HepG2 (cell line): ENCODE measurements around the gene IKZF3. TPM values are rescaled to one million over a fixed set of nuclear protein-coding genes. Genes with fewer than 3 reads are reported as not detected.

Experiments used
- FLYWCH1 ChIP-seq: sonication (generic); formaldehyde crosslinking; IDR thresholded peaks from 2 replicates; pipeline ENCODE4 v1.8.1; 2023; ENCODE audit warnings: mild to moderate bottlenecking, missing genetic modification reagents
- KDM1A ChIP-seq: IDR thresholded peaks from 2 replicates; pipeline ENCODE4 v1.6.1; 2016; ENCODE audit warnings: missing compliant biosample characterization
- KMT2A ChIP-seq: sonication (generic); formaldehyde crosslinking; IDR thresholded peaks from 2 replicates; pipeline ENCODE4 v1.4.0; 2020; ENCODE audit warnings: missing genetic modification reagents
- MLLT10 ChIP-seq: sonication (generic); formaldehyde crosslinking; IDR thresholded peaks from 2 replicates; pipeline ENCODE4 v1.4.0; 2020; ENCODE audit warnings: missing genetic modification reagents
- NCOA1 ChIP-seq: sonication (generic); formaldehyde crosslinking; IDR thresholded peaks from 2 replicates; pipeline ENCODE4 v1.9.0; 2021; ENCODE audit warnings: missing genetic modification reagents
- PHB2 ChIP-seq: fragments of 450-650 bp; IDR thresholded peaks from 2 replicates; pipeline ENCODE4 v1.6.1; 2018; ENCODE audit not compliant: partially characterized antibody
- SPEN ChIP-seq: sonication (generic); formaldehyde crosslinking; IDR thresholded peaks from 2 replicates; pipeline ENCODE4 v1.5.1; 2020; ENCODE audit warnings: low read depth, mild to moderate bottlenecking, missing genetic modification reagents
- SRSF1 ChIP-seq: fragments of 200-400 bp; formaldehyde crosslinking; optimal IDR thresholded peaks from 2 replicates; pipeline ENCODE3; 2017; ENCODE audit warnings: mild to moderate bottlenecking, low read depth, low read length, moderate library complexity
- ZFP62 ChIP-seq: sonication (generic); formaldehyde crosslinking; IDR thresholded peaks from 2 replicates; pipeline ENCODE4 v1.4.0; 2020; ENCODE audit warnings: missing genetic modification reagents
- ZNF207 ChIP-seq: fragments of 450-650 bp; IDR thresholded peaks from 2 replicates; pipeline ENCODE4 v1.6.1; 2016; ENCODE audit warnings: antibody characterized with exemption, borderline replicate concordance
- ZNF564 ChIP-seq: sonication (generic); formaldehyde crosslinking; IDR thresholded peaks from 2 replicates; pipeline ENCODE4 v1.8.1; 2023; ENCODE audit warnings: mild to moderate bottlenecking, missing genetic modification reagents
- ZNF782 ChIP-seq: sonication (generic); formaldehyde crosslinking; IDR thresholded peaks from 2 replicates; pipeline ENCODE4 v1.4.0; 2020; ENCODE audit warnings: missing genetic modification reagents, mild to moderate bottlenecking, borderline replicate concordance
- polyA plus RNA-seq, 8 experiments: library from polyadenylated mRNA; depleted of rRNA in 3 of 8; stranded (reverse) in 7 of 8; unstranded in 1 of 8; fragments of >200 nt; fragmentation: Illumina TruSeq in 4 of 8; extraction: Trizol in 4 of 8; gene quantifications; 2 replicates each; pipeline versions ENCODE4 v1.2.1 to v1.2.3, GENCODE V29; 2011 to 2016; ENCODE audit warnings: low read depth in 4 of 8, missing spikeins in 1 of 8, mixed read lengths in 1 of 8; ENCODE audit not compliant: insufficient read depth in 1 of 8
- total RNA-seq, 5 experiments: library from RNA; depleted of rRNA; stranded (reverse); fragments of >200 nt; fragmentation: Illumina TruSeq; extraction: Trizol; gene quantifications; 2 replicates each; pipeline ENCODE4 v1.2.3, GENCODE V29; 2016; ENCODE audit warnings: low read depth in 1 of 5
- TF ChIP-seq, protein P1 (sequence below): sonication (generic); formaldehyde crosslinking; IDR thresholded peaks from 2 replicates; pipeline ENCODE4 v1.5.1; 2020; ENCODE audit warnings: mild to moderate bottlenecking, missing genetic modification reagents, borderline replicate concordance
- TF ChIP-seq, protein P2 (sequence below), 2 experiments: sonication (generic) in 1 of 2; formaldehyde crosslinking in 1 of 2; IDR thresholded peaks; 2 replicates each; pipeline versions ENCODE4 v1.6.1 to v1.9.0; 2014 to 2022; ENCODE audit warnings: antibody characterized with exemption in 1 of 2, borderline replicate concordance in 1 of 2, inconsistent platforms in 1 of 2, low read depth in 1 of 2, missing genetic modification reagents in 1 of 2
- TF ChIP-seq, protein P3 (sequence below): sonication (generic); formaldehyde crosslinking; IDR thresholded peaks from 2 replicates; pipeline ENCODE4 v1.8.1; 2022; ENCODE audit warnings: mild to moderate bottlenecking, missing genetic modification reagents
- TF ChIP-seq, protein P4 (sequence below): IDR thresholded peaks from 2 replicates; pipeline ENCODE4 v1.6.1; 2016; ENCODE audit warnings: low read depth, control low read depth
- TF ChIP-seq, protein P5 (sequence below): IDR thresholded peaks from 2 replicates; pipeline ENCODE4 v1.6.1; 2016; ENCODE audit warnings: control low read depth

The IKZF3 gene
- total and polyA plus RNA-seq, 2 of the 13 experiments (the other 11 are each of a cell fraction or from before 2014, with no cell fraction given) = not detected

GRCh38 chr17:39863918-39864746 lies at the start of gene IKZF3 (continued):
- TF ChIP-seq, protein P1, sequence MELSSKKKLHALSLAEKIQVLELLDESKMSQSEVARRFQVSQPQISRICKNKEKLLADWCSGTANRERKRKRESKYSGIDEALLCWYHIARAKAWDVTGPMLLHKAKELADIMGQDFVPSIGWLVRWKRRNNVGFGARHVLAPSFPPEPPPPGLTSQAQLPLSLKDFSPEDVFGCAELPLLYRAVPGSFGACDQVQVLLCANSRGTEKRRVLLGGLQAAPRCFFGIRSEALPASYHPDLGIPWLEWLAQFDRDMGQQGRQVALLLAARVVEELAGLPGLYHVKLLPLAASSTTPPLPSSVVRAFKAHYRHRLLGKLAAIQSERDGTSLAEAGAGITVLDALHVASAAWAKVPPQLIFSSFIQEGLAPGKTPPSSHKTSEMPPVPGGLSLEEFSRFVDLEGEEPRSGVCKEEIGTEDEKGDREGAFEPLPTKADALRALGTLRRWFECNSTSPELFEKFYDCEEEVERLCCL (CRISPR knock-in tag) = peak; percentile 79; the same call in 1 of the 2 replicates
- TF ChIP-seq PHB2 (no peak), ZFP62 (no peak), NCOA1 (CRISPR knock-in tag) (peak; percentile 92), ZNF207 (no peak), ZNF564 (peak; percentile 93), FLYWCH1 (CRISPR knock-in tag) (peak; percentile 78; the same call in 1 of the 2 replicates), KMT2A (CRISPR knock-in tag) (peak; percentile 71), MLLT10 (CRISPR knock-in tag) (0 out of 2 replicates have a peak, but pooled peaks have one; percentile 55), SRSF1 (no peak), ZNF782 (CRISPR knock-in tag) (peak; percentile 83), KDM1A (no peak), SPEN (CRISPR knock-in tag) (peak; percentile 85; the same call in 1 of the 2 replicates)
- TF ChIP-seq, protein P2, sequence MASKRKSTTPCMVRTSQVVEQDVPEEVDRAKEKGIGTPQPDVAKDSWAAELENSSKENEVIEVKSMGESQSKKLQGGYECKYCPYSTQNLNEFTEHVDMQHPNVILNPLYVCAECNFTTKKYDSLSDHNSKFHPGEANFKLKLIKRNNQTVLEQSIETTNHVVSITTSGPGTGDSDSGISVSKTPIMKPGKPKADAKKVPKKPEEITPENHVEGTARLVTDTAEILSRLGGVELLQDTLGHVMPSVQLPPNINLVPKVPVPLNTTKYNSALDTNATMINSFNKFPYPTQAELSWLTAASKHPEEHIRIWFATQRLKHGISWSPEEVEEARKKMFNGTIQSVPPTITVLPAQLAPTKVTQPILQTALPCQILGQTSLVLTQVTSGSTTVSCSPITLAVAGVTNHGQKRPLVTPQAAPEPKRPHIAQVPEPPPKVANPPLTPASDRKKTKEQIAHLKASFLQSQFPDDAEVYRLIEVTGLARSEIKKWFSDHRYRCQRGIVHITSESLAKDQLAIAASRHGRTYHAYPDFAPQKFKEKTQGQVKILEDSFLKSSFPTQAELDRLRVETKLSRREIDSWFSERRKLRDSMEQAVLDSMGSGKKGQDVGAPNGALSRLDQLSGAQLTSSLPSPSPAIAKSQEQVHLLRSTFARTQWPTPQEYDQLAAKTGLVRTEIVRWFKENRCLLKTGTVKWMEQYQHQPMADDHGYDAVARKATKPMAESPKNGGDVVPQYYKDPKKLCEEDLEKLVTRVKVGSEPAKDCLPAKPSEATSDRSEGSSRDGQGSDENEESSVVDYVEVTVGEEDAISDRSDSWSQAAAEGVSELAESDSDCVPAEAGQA (IDR thresholded peaks at IDR 0.05; ENCODE audit: low read depth) = peak; percentile 65; the same call in 1 of the 2 replicates
- TF ChIP-seq, protein P2 (CRISPR knock-in tag; IDR thresholded peaks at IDR 0.05; ENCODE audit: borderline replicate concordance) = peak; percentile 97
- TF ChIP-seq, protein P3, sequence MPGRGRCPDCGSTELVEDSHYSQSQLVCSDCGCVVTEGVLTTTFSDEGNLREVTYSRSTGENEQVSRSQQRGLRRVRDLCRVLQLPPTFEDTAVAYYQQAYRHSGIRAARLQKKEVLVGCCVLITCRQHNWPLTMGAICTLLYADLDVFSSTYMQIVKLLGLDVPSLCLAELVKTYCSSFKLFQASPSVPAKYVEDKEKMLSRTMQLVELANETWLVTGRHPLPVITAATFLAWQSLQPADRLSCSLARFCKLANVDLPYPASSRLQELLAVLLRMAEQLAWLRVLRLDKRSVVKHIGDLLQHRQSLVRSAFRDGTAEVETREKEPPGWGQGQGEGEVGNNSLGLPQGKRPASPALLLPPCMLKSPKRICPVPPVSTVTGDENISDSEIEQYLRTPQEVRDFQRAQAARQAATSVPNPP (CRISPR knock-in tag) = peak; percentile 98
- TF ChIP-seq, protein P4, sequence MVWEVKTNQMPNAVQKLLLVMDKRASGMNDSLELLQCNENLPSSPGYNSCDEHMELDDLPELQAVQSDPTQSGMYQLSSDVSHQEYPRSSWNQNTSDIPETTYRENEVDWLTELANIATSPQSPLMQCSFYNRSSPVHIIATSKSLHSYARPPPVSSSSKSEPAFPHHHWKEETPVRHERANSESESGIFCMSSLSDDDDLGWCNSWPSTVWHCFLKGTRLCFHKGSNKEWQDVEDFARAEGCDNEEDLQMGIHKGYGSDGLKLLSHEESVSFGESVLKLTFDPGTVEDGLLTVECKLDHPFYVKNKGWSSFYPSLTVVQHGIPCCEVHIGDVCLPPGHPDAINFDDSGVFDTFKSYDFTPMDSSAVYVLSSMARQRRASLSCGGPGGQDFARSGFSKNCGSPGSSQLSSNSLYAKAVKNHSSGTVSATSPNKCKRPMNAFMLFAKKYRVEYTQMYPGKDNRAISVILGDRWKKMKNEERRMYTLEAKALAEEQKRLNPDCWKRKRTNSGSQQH = peak; percentile 88
- TF ChIP-seq, protein P5, sequence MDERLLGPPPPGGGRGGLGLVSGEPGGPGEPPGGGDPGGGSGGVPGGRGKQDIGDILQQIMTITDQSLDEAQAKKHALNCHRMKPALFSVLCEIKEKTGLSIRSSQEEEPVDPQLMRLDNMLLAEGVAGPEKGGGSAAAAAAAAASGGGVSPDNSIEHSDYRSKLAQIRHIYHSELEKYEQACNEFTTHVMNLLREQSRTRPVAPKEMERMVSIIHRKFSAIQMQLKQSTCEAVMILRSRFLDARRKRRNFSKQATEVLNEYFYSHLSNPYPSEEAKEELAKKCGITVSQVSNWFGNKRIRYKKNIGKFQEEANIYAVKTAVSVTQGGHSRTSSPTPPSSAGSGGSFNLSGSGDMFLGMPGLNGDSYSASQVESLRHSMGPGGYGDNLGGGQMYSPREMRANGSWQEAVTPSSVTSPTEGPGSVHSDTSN = no peak
